Measurements from ENCODE around the gene OSBPL1A.

OSBPL1A gene

GRCh38 chr18:24138409-24138788 lies 259.2 kb downstream of the OSBPL1A start:
- H3K27ac ChIP-seq (ENCODE audit: poor library complexity, severe bottlenecking), result peak overlapping the region; percentile 12
- peak overlapping the region; percentile 41 for H3K4me3 ChIP-seq (ENCODE audit: severe bottlenecking)
- no peak for DNase-seq (ENCODE audit: low spot score)
- ATAC-seq (ENCODE audit: low read depth), result peak; percentile 7
- no peak for TF ChIP-seq CTCF (IDR thresholded peaks at IDR 0.05; ENCODE audit: poor library complexity, severe bottlenecking)
- no peaks in the 10 kb centered on the region for H3K9me3 ChIP-seq (ENCODE audit: severe bottlenecking)
- H3K27me3 ChIP-seq (ENCODE audit: insufficient read depth, poor library complexity, severe bottlenecking), result no peaks in the 10 kb centered on the region
- H3K4me1 ChIP-seq (ENCODE audit: insufficient read depth, poor library complexity, severe bottlenecking), result no peaks in the 10 kb centered on the region
- H3K36me3 ChIP-seq (ENCODE audit: low read depth), result no peaks in the 10 kb centered on the region

- ATAC-seq (ENCODE audit: low read depth) (no peak), DNase-seq (ENCODE audit: low spot score) (no peak)
- TF ChIP-seq CTCF (IDR thresholded peaks at IDR 0.05; ENCODE audit: poor library complexity, severe bottlenecking), result no peak
- Histone ChIP-seq H3K4me1 (ENCODE audit: insufficient read depth, poor library complexity, severe bottlenecking) (no peaks in the 10 kb centered on the region), H3K4me3 (ENCODE audit: severe bottlenecking) (no peak overlapping the region), H3K9me3 (ENCODE audit: severe bottlenecking) (no peaks in the 10 kb centered on the region), H3K36me3 (ENCODE audit: low read depth) (no peaks in the 10 kb centered on the region), H3K27me3 (ENCODE audit: insufficient read depth, poor library complexity, severe bottlenecking) (no peaks in the 10 kb centered on the region), H3K27ac (ENCODE audit: poor library complexity, severe bottlenecking) (no peak overlapping the region)
Observed at GRCh38 chr18:24136967-24137373, 260.7 kb downstream of the OSBPL1A start.

- Histone ChIP-seq H3K36me3 (ENCODE audit: low read depth) (peaks cover 4% of the 10 kb centered on the region; the same call in 1 of the 2 replicates), H3K27ac (ENCODE audit: poor library complexity, severe bottlenecking) (no peak overlapping the region), H3K9me3 (ENCODE audit: severe bottlenecking) (no peaks in the 10 kb centered on the region), H3K4me3 (ENCODE audit: severe bottlenecking) (no peak overlapping the region), H3K27me3 (ENCODE audit: insufficient read depth, poor library complexity, severe bottlenecking) (no peaks in the 10 kb centered on the region), H3K4me1 (ENCODE audit: insufficient read depth, poor library complexity, severe bottlenecking) (no peaks in the 10 kb centered on the region)
- TF ChIP-seq CTCF (IDR thresholded peaks at IDR 0.05; ENCODE audit: poor library complexity, severe bottlenecking), result no peak
- no peak for DNase-seq (ENCODE audit: low spot score)
- no peak for ATAC-seq (ENCODE audit: low read depth)
Observed at GRCh38 chr18:24130494-24130893, 267.1 kb downstream of the OSBPL1A start.

GRCh38 chr18:24128700-24129099 lies 268.9 kb downstream of the OSBPL1A start:
- no peaks in the 10 kb centered on the region for H3K27me3 ChIP-seq (ENCODE audit: insufficient read depth, poor library complexity, severe bottlenecking)
- DNase-seq (ENCODE audit: low spot score) (no peak), ATAC-seq (ENCODE audit: low read depth) (no peak)
- H3K36me3 ChIP-seq (ENCODE audit: low read depth), result peaks cover 4% of the 10 kb centered on the region; the same call in 1 of the 2 replicates
- no peak overlapping the region for H3K27ac ChIP-seq (ENCODE audit: poor library complexity, severe bottlenecking)
- TF ChIP-seq CTCF (IDR thresholded peaks at IDR 0.05; ENCODE audit: poor library complexity, severe bottlenecking), result no peak
- no peak overlapping the region for H3K4me3 ChIP-seq (ENCODE audit: severe bottlenecking)
- H3K9me3 ChIP-seq (ENCODE audit: severe bottlenecking), result no peaks in the 10 kb centered on the region
- H3K4me1 ChIP-seq (ENCODE audit: insufficient read depth, poor library complexity, severe bottlenecking), result no peaks in the 10 kb centered on the region

- TF ChIP-seq CTCF (IDR thresholded peaks at IDR 0.05; ENCODE audit: poor library complexity, severe bottlenecking), result no peak
- no peak for DNase-seq (ENCODE audit: low spot score)
- no peak overlapping the region for H3K27ac ChIP-seq (ENCODE audit: poor library complexity, severe bottlenecking)
Observed at GRCh38 chr18:24127735-24128134, 269.9 kb downstream of the OSBPL1A start.

More at GRCh38 chr18:24127735-24128134, 269.9 kb downstream of the OSBPL1A start:
- no peak for ATAC-seq (ENCODE audit: low read depth)
- peaks cover 4% of the 10 kb centered on the region; the same call in 1 of the 2 replicates for H3K36me3 ChIP-seq (ENCODE audit: low read depth)
- H3K4me3 ChIP-seq (ENCODE audit: severe bottlenecking), result no peak overlapping the region
- H3K4me1 ChIP-seq (ENCODE audit: insufficient read depth, poor library complexity, severe bottlenecking), result no peaks in the 10 kb centered on the region
- no peaks in the 10 kb centered on the region for H3K9me3 ChIP-seq (ENCODE audit: severe bottlenecking)
- no peaks in the 10 kb centered on the region for H3K27me3 ChIP-seq (ENCODE audit: insufficient read depth, poor library complexity, severe bottlenecking)
